Activated naive CD8-positive, alpha-beta T cell treated with anti-CD3 and anti-CD28 coated beads, Interleukin-2, amount 50 U/mL, for 16 hours (primary cell): Measurements from ENCODE around the gene FOXRED2.
"Not testable (repeated sequence)": the region's sequence is repeated elsewhere in the genome, so short reads cannot be mapped to it uniquely, and the experiment has no call there.

Experiments used
- DNase-seq: peaks from one replicate; pipeline ENCODE4 v3.0.0-alpha.2; 2020; ENCODE audit warnings: low read depth, low spot score

The FOXRED2 gene

DNA sequence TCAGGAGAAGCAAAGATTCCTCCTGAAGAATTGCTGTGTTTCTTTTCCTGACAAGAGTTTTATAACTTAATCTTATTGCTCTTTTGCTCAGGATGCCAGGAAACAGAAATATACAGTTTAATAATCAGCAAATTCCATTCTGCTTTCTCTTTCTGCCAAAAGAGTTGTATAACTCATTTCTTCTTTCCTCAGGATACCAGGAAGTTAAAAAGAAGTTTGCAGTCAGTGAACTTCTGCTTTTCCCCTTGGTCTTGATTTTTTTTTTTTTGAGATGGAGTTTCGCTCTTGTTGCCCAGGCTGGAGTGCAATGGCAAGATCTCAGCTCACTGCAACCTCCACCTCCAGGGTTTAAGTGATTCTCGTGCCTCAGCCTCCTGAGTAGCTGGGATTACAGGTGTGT, 13.1 kb upstream of the FOXRED2 start:
- not testable (repeated sequence) for DNase-seq

DNA sequence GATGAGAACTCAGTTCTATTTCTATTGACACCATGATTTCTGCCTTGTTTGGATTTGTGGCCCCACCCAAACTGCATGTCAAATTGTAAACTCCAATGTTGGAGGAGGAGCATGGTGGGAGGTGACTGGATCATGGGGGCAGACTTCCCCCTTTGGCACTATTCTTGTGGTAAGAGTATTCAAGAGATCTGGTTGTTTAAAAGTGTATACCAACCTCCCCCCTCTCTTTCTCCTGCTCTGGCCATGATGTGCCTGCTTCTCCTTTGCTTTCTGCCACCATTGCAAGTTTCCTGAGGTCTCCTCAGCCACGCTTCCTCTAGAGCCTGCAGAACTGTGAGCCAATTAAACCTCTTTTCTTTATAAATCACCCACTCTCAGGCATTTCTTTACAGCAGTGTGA, 7.9 kb upstream of the FOXRED2 start:
- DNase-seq: no peak

DNA sequence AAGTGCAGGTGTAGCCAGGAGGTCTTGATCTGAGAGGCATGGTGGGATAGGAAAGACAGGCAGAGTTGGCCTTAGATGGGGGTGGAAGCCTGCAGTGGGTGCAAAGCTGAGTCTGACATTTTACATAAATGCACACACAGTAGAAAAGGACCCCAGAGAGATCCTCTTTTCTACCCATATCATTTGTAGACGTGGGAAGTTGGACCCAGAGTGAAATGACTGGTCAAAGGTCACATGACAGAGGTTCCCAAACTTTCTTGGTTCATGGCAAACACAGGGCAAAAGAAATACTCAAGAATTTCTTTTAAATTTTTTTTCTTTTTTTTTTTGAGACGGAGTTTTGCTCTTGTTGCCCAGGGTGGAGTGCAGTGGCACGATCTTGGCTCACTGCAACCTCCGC, 6.2 kb upstream of the FOXRED2 start:
- DNase-seq: no peak

DNA sequence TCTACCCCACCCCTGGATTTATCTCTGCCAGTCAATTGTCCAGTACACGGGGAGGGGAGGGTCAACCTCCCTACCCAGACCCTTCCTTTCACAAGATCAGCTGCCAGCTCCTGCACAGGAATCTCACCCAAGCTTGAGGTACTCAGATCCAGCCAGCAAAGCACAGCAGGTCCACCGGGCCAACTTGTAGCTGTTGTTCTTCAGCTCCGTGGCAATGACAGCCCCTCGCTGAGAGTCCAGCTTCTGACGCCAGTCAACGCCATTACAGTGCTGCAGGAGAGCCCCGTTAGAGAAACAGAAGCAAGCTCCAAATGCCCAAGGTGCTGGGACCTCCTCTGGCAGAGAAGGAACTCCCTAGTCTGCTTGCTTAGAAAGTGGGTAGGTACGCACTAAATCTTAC, 5.5 kb upstream of the FOXRED2 start:
- no peak for DNase-seq

DNA sequence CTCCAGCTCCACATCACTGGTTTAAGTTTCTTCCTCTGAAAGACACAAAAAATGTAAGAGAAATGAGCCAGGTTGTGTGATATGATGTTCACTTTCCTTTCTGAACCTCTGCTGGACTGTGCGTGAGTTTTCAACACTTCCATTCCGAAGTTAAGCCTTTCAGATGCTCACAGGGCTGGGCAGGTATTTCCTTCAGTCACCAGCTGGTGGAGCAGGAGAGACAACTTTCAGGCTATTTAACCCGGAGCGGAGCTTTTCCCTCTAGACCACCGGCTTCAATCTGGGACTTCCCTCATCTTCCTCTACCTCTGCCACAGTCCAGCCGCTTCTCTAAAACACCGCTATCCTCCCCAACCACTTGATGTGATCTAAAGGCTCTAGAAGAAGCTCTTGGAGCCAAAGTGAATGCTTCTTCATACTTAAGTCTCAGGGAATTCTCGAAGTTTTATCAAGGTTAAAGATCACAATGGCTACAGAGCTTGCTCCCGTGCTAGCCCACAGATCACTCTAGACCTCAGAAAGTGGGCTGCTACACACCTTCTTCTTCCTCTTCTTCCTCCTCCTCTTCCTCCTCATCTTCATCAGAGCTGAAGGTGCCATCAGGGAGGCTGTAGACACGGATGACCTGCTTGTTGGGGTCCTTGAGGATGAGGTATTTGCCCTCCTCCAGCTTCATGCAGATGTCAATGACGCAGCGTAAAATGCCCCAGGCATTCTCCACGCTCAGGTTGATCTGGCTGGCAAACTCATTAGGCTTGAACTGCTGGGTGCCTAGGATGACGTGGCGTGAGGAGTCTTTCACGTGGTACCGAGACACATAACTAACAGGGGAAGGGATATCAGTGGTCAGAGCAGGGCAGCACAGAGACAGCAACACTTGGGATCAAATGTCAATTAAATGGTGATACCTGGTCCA, 4.4 kb upstream of the FOXRED2 start:
- DNase-seq: no peak

DNA sequence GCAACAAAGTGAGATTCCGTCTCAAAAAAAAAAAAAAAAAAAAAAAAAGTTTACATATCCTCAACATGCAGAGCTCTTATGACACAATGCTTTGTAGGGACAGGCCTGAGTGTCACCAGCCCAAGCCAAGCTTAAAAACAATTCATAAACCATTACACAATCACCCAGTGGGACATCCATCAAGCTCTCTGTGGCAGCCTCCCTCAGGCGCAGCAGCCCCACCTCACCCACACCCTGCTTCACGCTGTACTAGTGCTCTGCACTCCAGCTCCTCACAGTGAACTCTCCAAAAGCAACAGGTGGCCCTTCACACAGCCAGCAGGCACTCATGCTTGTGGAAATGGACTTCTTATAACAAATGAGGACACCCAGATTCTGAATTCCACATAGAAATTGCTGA, 3.5 kb upstream of the FOXRED2 start:
- DNase-seq: no peak

DNA sequence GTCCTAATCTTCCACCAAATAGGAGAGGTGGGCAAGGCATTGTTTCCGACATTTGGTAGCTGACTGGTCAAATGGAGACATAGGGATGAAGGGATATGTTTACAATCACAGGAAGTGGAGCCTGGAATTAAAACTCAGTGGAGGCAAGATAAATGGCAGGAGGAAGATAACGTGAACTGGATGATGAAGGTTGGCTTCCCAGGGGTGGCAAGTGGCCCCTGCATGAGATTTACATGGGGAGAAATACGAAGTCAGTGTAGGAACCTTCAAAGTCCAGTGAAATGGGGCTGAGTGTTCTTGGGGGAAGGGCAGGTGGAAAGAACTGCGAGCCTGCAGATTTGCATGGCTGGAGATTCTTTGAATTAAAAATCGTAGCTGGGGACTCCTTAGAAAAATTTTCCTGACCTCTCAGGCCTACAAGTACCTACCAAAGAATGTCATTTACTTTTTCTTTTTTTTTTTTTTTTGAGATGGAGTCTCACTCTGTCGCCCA, 724 bp upstream of the FOXRED2 start:
- DNase-seq: no peak

DNA sequence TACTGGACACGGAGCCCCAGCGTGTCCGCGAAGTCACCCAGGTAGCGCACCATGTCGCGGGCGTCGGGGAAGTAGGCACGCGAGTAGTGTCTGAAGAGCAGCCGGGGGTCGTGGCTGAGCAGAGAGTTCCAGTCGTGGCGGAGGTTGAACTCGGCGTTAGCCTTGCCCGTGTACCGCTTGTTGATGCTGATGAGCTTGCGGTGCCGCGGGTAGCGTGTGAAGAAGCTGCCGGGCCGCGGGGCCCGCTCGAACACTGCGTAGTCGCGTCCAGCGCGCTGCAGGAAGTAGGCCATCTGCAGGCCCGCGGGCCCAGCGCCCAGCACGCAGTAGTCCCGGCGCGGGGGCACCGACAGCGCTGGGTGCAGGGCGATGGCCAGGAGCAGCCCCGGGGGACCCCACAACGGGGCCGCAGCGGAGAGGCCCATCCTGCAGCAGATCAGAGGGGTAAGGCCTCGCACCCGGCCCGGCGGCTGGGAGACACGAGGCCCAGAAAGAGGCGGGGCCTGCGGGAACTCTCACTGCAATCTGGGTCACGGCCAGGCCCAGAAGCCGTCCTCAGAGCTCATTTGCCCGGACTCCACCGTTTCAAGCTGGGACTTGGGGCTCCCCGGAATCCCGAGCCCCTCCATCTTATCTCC, 723 bp downstream of the FOXRED2 start:
- no peak for DNase-seq

DNA sequence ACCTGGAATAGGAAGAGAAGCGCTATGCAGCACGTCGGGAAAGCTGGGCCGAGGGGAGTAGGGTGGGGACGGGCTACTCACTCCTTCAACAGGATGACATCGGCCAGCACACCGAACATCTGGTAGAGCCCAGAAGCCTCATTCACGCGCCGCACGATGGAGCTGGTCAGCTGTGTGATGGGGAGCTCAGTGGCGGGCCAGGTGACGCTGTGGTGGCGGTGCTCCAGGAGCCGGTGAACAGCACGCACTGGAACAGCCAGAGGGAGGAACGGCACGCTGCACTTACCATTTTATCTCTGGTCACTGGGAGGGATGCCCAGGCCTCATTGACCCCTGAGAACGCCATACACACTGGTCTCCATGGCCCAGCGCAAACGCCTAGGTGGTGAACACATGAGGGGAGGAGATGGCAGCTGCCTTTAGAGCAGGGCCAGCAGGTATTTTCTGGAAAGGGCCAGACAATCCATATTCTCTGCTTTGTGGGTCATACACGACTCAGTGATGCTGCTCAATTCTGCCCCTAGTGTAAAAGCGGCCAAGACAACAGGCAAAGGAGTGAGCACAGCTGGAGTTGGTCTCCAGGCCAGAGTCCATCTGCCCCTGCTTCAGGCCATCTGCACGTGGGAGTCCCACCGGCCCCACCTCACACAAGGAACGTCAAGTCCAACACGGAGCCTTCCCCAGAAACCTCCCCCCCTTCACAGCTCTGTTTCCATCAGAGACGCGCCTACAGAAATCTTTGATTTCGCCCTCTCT, 8.8 kb downstream of the FOXRED2 start:
- no peak for DNase-seq

DNA sequence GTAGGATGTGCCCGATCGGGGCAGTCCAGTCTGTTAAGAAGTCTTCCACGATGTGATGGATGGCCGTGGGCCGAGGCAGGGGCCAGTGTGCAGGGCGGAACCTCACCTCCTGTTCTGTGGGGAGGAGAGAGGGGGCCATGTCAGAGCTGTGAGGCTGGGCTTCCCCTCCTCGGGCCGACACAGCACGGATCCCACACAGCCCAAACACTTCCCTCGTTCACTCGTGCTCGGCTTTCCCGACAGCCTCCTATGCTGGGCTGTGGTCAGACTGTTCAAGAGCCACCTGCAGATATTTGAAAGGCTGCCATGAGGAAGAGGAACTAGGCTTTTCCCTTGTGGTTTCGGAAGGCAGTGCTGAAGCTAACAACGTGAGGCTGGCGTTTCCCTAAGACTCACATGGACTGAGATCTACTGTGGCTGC, 13.1 kb downstream of the FOXRED2 start:
- DNase-seq: no peak

DNA sequence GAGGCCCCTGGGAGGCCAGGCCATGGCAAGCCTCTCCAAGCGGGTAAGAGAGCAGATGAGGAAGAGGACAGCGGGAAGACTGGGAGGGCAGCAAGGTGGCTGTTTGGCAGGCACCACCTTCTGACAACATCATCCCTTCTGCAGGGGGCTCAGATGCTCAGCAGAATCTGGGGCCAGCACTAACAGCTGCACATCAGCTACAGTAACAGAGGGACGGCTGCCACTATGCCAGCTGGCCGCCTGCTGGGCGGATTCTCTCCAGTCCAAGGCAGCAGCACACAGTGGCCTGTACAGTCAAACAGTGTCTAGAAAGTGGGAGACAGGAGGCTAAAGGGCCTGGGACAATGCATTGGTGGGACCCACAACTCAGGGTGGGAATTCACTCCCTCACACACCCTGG, 14.7 kb downstream of the FOXRED2 start:
- DNase-seq: no peak

DNA sequence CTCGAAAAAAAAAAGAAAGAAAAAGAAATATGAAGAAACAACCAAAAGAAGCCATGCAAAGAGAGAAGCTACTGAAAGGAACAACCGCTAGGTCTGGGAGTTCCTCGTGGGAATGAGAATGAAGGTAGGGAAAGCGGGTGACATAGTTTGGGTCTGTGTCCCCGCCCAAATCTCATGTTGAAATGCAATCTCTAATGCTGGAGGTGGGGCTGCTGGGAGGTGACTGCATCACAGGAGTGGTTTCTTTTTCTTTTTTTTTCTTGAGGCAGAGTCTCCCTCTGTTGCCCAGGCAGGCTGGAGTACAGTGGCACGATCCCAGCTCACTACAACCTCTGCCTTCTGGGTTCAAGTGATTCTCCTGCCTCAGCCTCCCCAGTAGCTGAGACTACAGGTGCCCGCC, 15.7 kb downstream of the FOXRED2 start:
- DNase-seq: no peak

DNA sequence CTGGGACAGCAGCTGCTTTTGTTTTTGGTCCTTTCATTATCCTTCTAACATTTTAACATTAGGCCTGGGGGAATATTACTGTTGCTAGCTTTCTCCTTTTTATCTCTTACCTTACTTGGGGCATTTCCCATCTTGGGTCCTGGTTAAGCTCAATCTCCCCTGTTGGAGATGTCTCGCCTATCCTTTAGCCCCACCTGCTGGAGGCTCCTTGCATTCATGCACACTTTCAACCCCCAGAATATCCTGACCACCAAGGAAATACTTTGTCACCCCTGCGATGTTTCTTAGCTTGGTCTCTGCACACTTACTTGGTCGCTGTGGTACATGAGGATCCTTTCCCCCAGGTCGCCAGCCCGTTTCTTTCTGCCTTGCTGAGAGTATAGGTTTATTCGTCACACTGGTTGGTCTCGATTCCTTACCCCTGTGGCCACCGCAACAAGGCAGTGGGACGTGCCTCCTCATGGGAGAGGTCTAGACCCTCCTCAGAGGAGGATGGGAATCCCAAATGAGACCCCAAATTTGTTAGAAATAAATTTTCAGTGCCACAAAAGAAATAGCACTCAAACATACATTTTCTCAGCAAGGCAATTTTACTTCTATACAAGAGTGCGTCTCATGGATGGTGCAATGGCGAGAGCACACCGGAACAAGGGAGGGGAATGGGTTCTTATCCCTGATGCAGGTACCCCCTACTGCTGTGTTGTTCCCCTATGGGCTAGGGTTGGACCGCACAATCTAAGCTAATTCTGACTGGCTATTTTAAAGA, 20.0 kb downstream of the FOXRED2 start:
- peak; percentile 34 for DNase-seq

DNA sequence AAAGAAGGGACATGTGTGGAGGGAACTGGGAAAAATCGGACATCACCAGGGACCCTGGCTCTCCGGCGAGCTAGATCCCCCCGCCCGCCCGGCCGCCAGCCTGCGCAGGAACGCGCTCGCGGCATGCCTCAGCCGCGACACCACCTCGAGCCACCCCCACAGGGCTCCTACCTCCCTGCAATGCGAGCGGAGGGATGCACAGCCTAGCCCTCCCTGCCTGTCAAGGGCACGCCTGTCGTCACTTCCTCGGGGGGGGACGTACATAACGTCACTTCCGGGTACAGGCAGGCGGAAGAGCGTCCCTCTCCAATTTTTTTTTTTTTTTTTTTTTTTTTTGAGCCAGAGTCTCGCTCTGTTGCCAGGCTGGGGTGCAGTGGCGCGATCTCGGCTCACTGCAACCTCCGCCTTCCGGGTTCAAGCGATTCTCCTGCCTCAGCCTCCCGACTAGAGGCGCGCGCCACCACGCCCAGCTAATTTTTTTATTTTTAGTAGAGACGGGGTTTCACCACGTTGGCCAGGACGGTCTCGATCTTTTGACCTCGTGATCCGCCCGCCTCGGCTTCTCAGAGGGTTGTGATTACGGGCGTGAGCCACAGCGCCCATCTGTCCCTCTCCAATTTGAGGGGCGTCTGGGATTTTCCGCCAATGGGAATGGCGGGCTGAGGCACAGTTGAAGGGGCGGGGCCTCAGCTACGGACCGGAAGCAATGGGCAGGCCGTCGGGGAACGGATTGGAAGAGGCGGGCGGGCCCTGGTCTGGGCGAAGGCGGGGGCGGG, 25.3 kb downstream of the FOXRED2 start, which contains the start of gene TXN2:
TSS of gene TXN2 (minus strand) at position 248 of the 776 bp plus-strand sequence. CDS start 803 bp downstream, outside the sequence.
- peak; percentile 88 for DNase-seq

DNA sequence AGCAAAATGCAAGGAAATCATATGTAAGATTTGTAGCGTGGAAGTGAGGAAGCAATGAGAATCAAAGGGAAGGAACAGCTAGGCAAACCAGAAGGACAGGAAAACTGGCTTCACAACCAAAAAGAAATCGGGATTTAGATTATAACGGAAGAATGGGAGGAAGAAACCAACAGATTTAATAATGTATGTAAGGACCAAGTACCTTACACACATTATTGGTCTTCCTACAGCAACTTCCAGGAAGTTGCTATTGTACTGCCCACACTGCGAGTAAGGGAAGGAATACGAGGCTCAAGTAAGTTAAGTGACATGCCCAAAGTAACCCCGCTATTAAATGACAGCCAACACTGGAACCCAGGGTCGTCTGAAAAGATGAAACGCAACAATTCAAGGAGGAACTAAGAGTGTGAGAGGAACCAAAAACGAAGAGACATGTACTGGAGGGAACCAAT, 25.9 kb downstream of the FOXRED2 start:
- DNase-seq: no peak

DNA sequence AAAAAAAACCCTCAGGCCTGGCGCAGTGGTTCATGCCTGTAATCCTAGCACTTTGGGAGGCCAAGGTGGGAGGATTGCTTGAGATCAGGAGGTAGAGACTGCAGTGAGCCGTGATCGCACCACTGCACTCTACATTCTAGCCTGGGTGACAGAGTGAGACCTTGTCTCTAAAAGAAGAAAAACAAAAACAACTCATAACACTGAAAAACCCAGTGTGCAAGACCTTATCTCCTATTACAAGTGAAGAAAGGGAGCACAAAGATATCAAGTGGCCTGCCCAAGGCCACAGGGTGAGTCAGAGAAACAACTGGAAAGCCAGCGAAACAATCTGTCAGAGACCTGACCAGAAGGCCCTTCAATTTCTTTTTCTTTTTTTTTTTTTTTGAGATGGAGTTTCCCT, 27.9 kb downstream of the FOXRED2 start:
- DNase-seq: no peak

DNA sequence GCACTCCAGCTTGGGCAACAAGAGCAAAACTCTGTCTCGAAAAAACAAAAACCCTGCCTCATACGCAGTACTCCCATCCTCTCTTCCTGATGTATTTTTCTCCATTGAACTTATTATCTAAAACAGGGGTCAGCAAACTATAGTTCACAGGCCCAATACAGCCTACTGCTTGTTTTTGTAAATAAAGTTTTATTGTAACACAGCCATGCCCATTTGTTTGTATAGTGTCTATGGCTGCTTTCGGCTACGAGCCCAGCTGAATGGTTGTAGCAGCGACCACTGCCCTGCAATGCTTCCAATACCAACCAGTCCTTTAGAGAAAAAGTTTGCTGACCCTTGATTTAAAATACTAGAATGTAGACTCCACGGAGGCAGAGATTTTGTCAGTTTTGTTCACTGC, 31.5 kb downstream of the FOXRED2 start:
- DNase-seq: no peak

DNA sequence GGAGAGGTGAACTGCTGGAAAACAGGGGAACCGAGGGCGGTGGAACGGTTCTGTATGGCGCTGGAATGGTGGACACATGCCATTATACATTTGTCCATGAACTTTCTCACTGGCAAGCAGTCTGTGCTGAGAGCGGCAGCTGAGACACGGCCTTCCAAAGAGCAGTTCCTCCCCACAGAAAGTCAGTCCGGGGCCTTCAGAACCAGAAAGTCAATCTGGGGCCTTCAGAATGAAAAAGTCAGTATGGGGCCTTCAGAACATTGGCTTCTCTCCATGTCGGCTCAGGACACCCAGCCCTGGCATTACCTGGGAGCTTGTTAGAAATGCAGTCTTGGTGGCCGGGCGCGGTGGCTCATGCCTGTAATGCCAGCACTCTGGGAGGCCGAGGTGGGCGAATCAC, 34.2 kb downstream of the FOXRED2 start:
- no peak for DNase-seq

DNA sequence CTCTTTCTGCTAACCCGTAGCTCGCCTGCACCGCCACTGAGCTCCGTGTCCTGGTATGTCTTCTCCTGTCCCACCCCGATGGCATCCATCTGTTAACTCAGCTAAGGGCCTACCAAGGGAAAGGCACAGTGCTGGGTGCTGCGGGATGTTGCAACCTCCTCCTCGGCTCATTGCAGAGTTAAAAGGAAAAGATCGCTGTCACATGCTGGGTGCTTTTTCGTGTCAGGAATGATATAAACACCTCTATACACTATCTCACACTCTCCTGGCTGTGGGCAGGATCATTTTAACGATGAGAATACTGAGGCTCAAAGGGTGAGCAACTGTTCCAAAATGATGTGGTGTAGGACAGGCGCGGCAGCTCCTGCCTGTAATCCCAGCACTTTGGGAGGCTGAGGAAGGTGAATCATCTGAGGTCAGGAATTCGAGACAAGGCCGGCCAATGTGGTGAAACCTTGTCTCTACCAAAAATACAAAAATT, 35.5 kb downstream of the FOXRED2 start:
- no peak for DNase-seq

DNA sequence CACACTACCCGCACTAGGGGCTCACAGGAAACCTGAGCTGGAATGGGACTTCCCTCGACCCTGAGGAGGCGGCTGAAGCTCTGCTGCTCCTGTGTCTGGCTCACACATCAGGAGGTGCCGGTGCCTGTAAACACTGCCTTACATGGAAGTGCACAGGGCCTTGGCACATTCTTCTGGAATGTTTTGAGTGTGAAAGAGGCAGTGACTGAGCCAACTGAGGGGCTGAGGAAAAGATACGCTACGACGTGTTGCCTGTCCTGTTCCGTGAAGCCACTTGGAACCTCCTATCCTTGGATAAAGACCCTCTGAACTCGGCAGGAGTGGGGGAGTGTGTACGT, 35.9 kb downstream of the FOXRED2 start:
- no peak for DNase-seq
